Measurements from ENCODE around the gene CCSER1.

CCSER1 gene

DNA sequence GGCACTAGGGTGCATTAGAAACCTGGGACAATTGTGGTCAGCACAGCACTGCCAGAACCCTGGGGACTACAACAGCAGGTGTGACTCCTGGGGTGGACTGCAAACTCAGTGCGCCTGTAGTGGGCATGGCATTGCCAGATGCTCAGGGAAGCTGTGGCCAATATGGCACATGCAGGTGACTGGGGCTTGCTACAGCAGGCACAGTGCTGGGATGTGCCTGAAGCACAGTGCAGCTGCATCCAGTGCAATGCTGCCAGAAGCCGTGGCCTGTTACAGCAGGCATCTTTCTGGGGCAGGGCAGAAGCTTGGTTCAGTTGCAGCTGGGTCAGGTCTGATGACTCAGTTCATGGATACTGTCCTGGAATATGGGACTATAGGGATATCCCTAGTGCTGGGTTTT is 445.8 kb downstream of the CCSER1 start:
- POLR2A ChIA-PET (ENCODE audit: low non-redundant PET) = no interaction called here
- H3K27ac ChIP-seq = no peak overlapping the region
- no peak for DNase-seq (ENCODE audit: low spot score)
- TF ChIP-seq, protein P1, sequence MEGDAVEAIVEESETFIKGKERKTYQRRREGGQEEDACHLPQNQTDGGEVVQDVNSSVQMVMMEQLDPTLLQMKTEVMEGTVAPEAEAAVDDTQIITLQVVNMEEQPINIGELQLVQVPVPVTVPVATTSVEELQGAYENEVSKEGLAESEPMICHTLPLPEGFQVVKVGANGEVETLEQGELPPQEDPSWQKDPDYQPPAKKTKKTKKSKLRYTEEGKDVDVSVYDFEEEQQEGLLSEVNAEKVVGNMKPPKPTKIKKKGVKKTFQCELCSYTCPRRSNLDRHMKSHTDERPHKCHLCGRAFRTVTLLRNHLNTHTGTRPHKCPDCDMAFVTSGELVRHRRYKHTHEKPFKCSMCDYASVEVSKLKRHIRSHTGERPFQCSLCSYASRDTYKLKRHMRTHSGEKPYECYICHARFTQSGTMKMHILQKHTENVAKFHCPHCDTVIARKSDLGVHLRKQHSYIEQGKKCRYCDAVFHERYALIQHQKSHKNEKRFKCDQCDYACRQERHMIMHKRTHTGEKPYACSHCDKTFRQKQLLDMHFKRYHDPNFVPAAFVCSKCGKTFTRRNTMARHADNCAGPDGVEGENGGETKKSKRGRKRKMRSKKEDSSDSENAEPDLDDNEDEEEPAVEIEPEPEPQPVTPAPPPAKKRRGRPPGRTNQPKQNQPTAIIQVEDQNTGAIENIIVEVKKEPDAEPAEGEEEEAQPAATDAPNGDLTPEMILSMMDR (conservative IDR thresholded peaks at IDR 0.05; ENCODE audit: low read depth) = no peak
- CTCF ChIA-PET = no interaction called here

DNA sequence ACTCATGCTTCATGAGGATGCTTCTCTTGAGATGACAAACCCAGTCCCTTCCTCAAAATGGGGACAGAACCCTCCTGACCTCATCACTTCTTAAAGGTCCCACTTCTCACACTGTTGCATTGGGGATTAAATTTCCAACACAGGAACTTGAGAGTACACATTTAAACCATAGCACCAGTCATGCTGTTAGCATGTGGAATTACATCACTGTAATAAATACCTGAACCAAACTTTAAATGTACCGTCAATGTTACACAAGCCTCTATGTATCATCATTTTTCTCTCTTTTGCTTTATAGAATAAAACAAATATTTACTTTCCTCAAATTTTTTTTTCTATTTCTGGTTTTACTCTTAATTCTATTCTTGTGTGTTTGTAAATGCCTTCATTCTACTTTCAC is 448.2 kb downstream of the CCSER1 start:
- no peak for DNase-seq (ENCODE audit: low spot score)
- TF ChIP-seq, protein P1 (conservative IDR thresholded peaks at IDR 0.05; ENCODE audit: low read depth) = no peak
- POLR2A ChIA-PET (ENCODE audit: low non-redundant PET) = no interaction called here
- H3K27ac ChIP-seq = no peak overlapping the region
- CTCF ChIA-PET = no interaction called here

DNA sequence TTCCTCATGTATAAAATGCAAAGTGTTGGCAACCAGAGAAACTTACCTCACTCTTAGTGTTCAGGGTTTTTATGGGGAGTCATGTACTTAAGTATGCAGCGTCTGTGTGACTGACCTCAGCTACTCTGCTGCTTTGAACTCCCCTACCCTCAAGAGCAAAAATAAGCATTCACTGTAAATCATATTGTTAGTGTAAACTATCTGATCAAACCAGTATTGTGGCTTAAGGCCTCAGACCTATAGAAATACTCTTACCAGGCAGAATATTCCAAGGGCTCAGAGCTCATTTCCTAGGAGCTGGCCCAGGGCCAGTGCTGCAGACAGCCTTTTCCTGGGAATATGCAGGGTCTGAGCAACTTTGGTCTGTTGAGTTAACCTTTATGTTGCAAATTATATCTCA is 453.1 kb downstream of the CCSER1 start:
- no peak for DNase-seq (ENCODE audit: low spot score)
- TF ChIP-seq, protein P1 (conservative IDR thresholded peaks at IDR 0.05; ENCODE audit: low read depth) = no peak
- ChIA-PET CTCF (no interaction called here), POLR2A (ENCODE audit: low non-redundant PET) (no interaction called here)
- H3K27ac ChIP-seq = no peak overlapping the region

DNA sequence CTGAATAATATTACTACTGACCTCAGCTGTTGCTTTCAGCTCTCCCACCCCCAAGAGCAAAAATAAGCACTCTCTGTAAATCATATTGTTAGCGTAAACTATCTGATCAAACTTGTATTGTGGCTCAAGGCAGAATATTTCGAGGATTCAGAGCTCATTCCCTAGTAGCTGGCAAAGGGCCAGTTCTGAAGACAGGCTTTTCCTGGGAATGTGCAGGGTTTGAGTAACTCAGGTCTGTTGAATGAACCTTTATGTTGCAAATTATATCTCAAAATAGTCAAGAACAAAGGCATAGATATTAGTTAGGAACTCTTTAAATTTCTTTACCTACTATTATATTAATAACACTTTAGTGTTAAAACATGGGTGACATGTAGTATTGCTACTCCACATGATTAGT is 454.9 kb downstream of the CCSER1 start:
- no peak for DNase-seq (ENCODE audit: low spot score)
- ChIA-PET POLR2A (ENCODE audit: low non-redundant PET) (no interaction called here), CTCF (interaction anchor here (0.8 kb wide), 1 partner anchor 35 kb away, joined by 3 read pairs; no protein-coding TSS in a partner anchor)
- H3K27ac ChIP-seq = no peak overlapping the region
- TF ChIP-seq, protein P1 (conservative IDR thresholded peaks at IDR 0.05; ENCODE audit: low read depth) = no peak

DNA sequence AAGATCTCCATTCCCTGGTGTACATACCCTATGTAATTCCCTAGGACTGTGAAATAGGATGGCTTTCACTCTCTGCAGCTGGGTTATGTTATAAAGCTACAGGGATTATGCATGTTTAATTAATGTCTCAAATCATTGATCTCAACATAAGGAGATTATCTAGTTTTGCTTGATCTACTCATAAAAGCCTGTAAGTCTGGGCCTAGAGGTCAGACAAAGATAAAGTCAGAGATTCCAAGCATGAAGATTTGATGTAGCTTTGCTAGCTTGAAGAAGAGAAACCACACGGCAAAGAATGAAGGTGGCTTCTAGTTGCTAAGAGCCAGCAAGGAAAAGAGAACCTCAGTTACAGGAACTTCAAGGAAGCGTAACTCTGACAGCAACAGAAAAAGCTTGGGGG is 456.9 kb downstream of the CCSER1 start:
- ChIA-PET POLR2A (ENCODE audit: low non-redundant PET) (no interaction called here), CTCF (no interaction called here)
- no peak for DNase-seq (ENCODE audit: low spot score)

DNA sequence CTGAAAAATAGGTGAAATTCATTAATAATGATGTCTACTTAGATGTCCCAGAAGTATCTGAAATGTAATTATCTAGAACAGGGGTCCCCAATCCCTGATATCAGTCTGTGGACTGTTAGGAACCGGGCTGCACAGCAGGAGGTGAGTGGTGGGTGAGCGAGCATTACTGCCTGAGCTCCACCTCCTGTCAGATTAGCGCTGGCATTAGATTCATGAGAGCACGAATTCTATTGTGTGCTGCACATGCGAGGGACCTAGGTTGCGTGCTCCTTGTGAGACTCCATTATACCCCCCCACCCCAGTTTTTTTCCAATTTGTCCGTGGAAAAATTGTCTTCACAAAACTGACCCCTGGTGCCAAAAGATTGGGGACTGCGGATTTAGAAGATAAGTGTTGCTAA is 458.8 kb downstream of the CCSER1 start:
- TF ChIP-seq, protein P1 (conservative IDR thresholded peaks at IDR 0.05; ENCODE audit: low read depth) = no peak
- DNase-seq (ENCODE audit: low spot score) = no peak
- H3K27ac ChIP-seq = no peak overlapping the region
- ChIA-PET CTCF (no interaction called here), POLR2A (ENCODE audit: low non-redundant PET) (no interaction called here)

More for the DNA sequence above, 456.9 kb downstream of the CCSER1 start:
- H3K27ac ChIP-seq = no peak overlapping the region
- TF ChIP-seq, protein P1 (conservative IDR thresholded peaks at IDR 0.05; ENCODE audit: low read depth) = no peak

DNA sequence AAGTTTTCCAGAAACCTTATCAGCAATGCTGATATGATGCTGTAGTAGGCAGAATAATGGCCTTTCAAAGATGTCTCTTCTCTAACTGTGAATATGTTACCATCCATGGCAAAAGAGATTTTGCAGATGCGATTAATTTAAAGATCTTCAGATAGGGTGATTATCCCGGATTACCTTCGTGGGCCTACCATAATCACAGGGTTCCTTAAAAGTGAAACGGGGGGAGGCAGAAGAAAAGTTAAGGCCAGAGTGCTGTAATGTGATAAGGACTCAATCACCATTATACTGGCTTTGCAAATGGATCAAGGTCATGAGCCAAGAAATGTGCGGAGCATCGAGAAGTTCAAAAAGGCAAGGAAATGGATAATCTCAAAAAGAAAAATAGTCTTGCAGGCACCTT is 459.6 kb downstream of the CCSER1 start:
- CTCF ChIA-PET = no interaction called here

More for the DNA sequence above, 459.6 kb downstream of the CCSER1 start:
- TF ChIP-seq, protein P1 (conservative IDR thresholded peaks at IDR 0.05; ENCODE audit: low read depth) = no peak
- POLR2A ChIA-PET (ENCODE audit: low non-redundant PET) = no interaction called here
- no peak for DNase-seq (ENCODE audit: low spot score)
- no peak overlapping the region for H3K27ac ChIP-seq

All from RWPE1 (cell line).